ENCODE results near the gene TULP1. TPM values are rescaled to one million over a fixed set of nuclear protein-coding genes. Genes with fewer than 3 reads are reported as not detected.
A peak's percentile ranks its signal among the peaks of the same experiment; 100 is the strongest.

The TULP1 gene
- total RNA-seq, 4 donors from 2014 or later: not detected

- DNase-seq (no peak), ATAC-seq (no peak)
- in situ Hi-C loops (cut with MboI; ENCODE audit: low sequenced_read_pairs in 4 of 4): loop anchor here in 2 of 4 donors (10.0 kb wide), 1 partner anchor 113 kb away; the partner anchor contains the start of gene PPARD (in 2 of the 2)
- intact Hi-C loops (cut with DNase I; ENCODE audit: low total_unique reads): no loop called here
- no peaks in the 10 kb centered on the region for H3K27me3 ChIP-seq
- no peak overlapping the region for H3K27ac ChIP-seq
- no peaks in the 10 kb centered on the region for H3K9me3 ChIP-seq
- peaks cover 24 to 29% of the 10 kb centered on the region in 2 donors for H3K4me1 ChIP-seq
- TF ChIP-seq POLR2A (IDR thresholded peaks at IDR 0.05) (no peak), CTCF (IDR thresholded peaks at IDR 0.05 in 4 of 5, conservative IDR thresholded peaks at IDR 0.05 in 1 of 5) (no peak)
- peaks cover 0 to 19% of the 10 kb centered on the region in 2 donors for H3K36me3 ChIP-seq
- H3K4me3 ChIP-seq: no peak overlapping the region
Measured at GRCh38 chr6:35457907-35458306, 54.8 kb downstream of the TULP1 start.

DNA sequence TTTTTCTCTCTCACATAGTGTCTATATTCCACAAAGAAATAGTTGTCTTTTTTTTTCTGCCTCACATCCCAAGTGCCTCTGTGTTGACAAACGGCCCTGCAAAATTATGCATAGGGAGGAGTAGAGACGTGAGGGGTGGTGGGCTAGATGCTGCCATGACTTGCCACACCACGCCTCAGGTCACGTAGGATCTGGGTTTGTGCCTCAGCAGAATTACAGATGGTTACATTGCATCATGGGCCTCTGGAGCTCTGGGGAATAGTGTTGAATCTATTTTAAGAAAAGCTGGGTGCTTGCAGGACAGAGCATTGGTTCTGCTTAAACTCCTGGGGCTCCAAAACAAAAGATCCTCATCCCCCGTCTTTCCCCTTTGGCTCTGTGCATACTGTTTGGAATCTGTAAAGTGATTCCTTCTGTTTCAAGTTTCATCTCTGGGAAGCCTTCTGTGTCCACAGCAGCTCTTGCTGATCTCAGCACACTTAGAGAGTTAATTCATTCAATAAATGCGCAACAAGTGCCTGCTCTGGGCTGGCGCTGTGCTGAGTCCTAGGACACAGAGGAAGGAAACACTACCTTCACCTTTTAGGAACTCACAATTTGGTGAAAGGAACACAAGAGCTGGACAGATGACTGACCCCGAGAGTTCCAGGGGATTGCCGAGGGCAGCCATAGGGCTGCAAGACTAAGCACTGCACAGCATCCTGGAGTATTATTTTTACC is 58.1 kb downstream of the TULP1 start:
- TF ChIP-seq CTCF (IDR thresholded peaks at IDR 0.05 in 4 of 5, conservative IDR thresholded peaks at IDR 0.05 in 1 of 5) (no peak), POLR2A (IDR thresholded peaks at IDR 0.05) (no peak)
- peaks cover 0 to 14% of the 10 kb centered on the region in 2 donors for H3K36me3 ChIP-seq
- intact Hi-C loops (cut with DNase I; ENCODE audit: low total_unique reads) (no loop called here), in situ Hi-C loops (cut with MboI; ENCODE audit: low sequenced_read_pairs in 4 of 4) (loop anchor here (5.0 to 10.0 kb wide), 2 partner anchors 110 to 112 kb away; partner anchors contain the start of gene PPARD (in 4 of the 4))
- ATAC-seq: peak; percentile 72 to 74
- no peaks in the 10 kb centered on the region for H3K9me3 ChIP-seq
- H3K27me3 ChIP-seq: no peaks in the 10 kb centered on the region
- peaks cover 34 to 40% of the 10 kb centered on the region in 2 donors for H3K4me1 ChIP-seq
- peak overlapping the region; percentile 81 to 89 (median 82) for H3K27ac ChIP-seq
- DNase-seq: peak; percentile 33 to 71
- H3K4me3 ChIP-seq: peak overlapping the region in 1 of 4 donors; percentile 12

- H3K9me3 ChIP-seq: no peaks in the 10 kb centered on the region
- in situ Hi-C loops (cut with MboI; ENCODE audit: low sequenced_read_pairs in 4 of 4) (loop anchor here (5.0 to 10.0 kb wide), 2 partner anchors 108 to 111 kb away; partner anchors contain the start of gene PPARD (in 4 of the 4)), intact Hi-C loops (cut with DNase I; ENCODE audit: low total_unique reads) (no loop called here)
- no peak for TF ChIP-seq CTCF (IDR thresholded peaks at IDR 0.05 in 4 of 5, conservative IDR thresholded peaks at IDR 0.05 in 1 of 5)
- no peak for TF ChIP-seq POLR2A (IDR thresholded peaks at IDR 0.05)
- peaks cover 34 to 40% of the 10 kb centered on the region in 2 donors for H3K4me1 ChIP-seq
- H3K27ac ChIP-seq: peak overlapping the region; percentile 81 to 89 (median 82)
- peak overlapping the region; percentile 62 to 77 (median 72) for H3K4me3 ChIP-seq
- peaks cover 0 to 9% of the 10 kb centered on the region in 2 donors for H3K36me3 ChIP-seq
- no peak for ATAC-seq
- DNase-seq: no peak
- H3K27me3 ChIP-seq: no peaks in the 10 kb centered on the region
Measured at GRCh38 chr6:35453236-35453635, 59.5 kb downstream of the TULP1 start.

DNA sequence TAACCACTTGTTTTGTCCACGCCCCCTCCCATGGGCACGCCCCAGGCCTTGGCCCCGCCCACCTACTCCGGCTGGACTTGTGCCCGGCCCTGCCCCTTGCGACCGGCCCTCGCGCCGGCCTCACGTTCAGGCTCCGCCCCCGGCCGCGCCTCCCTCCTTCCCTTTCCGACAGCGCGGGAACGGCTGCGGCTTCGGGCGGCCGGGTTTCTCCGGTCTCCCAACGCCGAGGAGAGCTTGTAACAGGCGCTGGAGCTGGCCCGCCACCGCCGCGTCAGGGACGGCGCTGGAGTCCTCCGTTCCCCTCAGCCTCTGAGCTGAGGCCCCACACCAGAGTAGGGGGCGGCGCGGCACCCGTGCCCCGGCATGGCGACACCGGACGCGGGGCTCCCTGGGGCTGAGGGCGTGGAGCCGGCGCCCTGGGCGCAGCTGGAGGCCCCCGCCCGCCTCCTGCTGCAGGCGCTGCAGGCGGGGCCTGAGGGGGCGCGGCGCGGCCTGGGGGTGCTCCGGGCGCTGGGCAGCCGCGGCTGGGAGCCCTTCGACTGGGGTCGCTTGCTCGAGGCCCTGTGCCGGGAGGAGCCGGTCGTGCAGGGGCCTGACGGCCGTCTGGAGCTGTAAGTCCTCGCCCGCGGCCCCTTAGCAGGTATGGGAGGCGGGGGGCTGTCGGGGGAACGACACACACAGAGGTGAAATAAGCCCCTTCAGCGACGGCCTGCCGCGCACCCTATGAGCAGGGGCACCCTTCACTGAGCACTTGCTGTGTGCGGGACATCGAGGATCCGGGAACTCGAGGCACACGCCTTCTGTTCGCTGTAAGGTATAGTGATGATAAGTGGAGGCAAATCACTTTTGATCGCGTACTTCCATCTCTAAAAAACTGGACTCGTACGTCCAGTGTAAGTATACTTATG is 60.3 kb downstream of the TULP1 start, which contains the start of gene FANCE:
Gene FANCE (plus strand): TSS at position 156 of the 908 bp plus-strand sequence. CDS start 208 bp downstream, at position 364.
- in situ Hi-C loops (cut with MboI; ENCODE audit: low sequenced_read_pairs in 4 of 4): loop anchor here (5.0 to 10.0 kb wide), 2 partner anchors 108 to 110 kb away; partner anchors contain the start of gene PPARD (in 4 of the 4)
- peak within 1 kb of the TSS; percentile 62 to 77 (median 72) for H3K4me3 ChIP-seq
- TF ChIP-seq POLR2A (IDR thresholded peaks at IDR 0.05) (peak; percentile 80 to 86), CTCF (IDR thresholded peaks at IDR 0.05 in 4 of 5, conservative IDR thresholded peaks at IDR 0.05 in 1 of 5) (peak in 1 of 5 experiments; percentile 12)
- peaks cover 34 to 40% of the 10 kb centered on the region in 2 donors for H3K4me1 ChIP-seq
- H3K27ac ChIP-seq: peak within 1 kb of the TSS; percentile 81 to 89 (median 82)
- peaks cover 0 to 7% of the 10 kb centered on the region in 2 donors for H3K36me3 ChIP-seq
- ATAC-seq (peak; percentile 69 to 72), DNase-seq (peak; percentile 88 to 93)
- no peaks in the 10 kb centered on the region for H3K9me3 ChIP-seq
- intact Hi-C loops (cut with DNase I; ENCODE audit: low total_unique reads): loop anchor here (1.0 kb wide), 1 partner anchor 16 kb away; the partner anchor contains the start of gene RPL10A
- H3K27me3 ChIP-seq: no peaks in the 10 kb centered on the region

All from gastrocnemius medialis (tissue), 4 donors.